Parathyroid adenoma (tissue), 2 donors: ENCODE measurements around the gene PRDX6.

ENCODE experiments used
- H2AFZ ChIP-seq: fragments of 300-600 bp; sonication (generic); one replicate; pipeline ENCODE4 v1.7.0; 2017; ENCODE audit warnings: antibody characterized with exemption, mild to moderate bottlenecking
- H3K27ac ChIP-seq: fragments of 300-600 bp; sonication (generic); one replicate; pipeline ENCODE4 v1.7.0; 2017
- H3K27me3 ChIP-seq: fragments of 300-600 bp; sonication (generic); one replicate; pipeline ENCODE4 v1.7.0; 2017; ENCODE audit warnings: low read length; ENCODE audit not compliant: control insufficient read depth, insufficient read depth
- H3K36me3 ChIP-seq: fragments of 300-600 bp; sonication (generic); one replicate; pipeline ENCODE4 v1.7.0; 2017; ENCODE audit warnings: low read length; ENCODE audit not compliant: control insufficient read depth, insufficient read depth
- H3K4me1 ChIP-seq: fragments of 300-600 bp; sonication (generic); one replicate; pipeline ENCODE4 v1.7.0; 2017; ENCODE audit warnings: control low read depth
- H3K4me2 ChIP-seq: fragments of 300-600 bp; sonication (generic); one replicate; pipeline ENCODE4 v1.7.0; 2017; ENCODE audit warnings: low read length
- H3K4me3 ChIP-seq: fragments of 300-600 bp; sonication (generic); one replicate; pipeline ENCODE4 v1.7.0; 2017; ENCODE audit warnings: low read depth, low read length
- H3K79me2 ChIP-seq: fragments of 300-600 bp; sonication (generic); one replicate; pipeline ENCODE4 v1.7.0; 2017; ENCODE audit warnings: control low read depth
- H3K9ac ChIP-seq: fragments of 300-600 bp; sonication (generic); one replicate; pipeline ENCODE4 v1.7.0; 2017; ENCODE audit warnings: mild to moderate bottlenecking
- H3K9me3 ChIP-seq: fragments of 300-600 bp; sonication (generic); one replicate; pipeline ENCODE4 v1.7.0; 2017; ENCODE audit warnings: low read length; ENCODE audit not compliant: control insufficient read depth
- TF ChIP-seq, protein P1 (sequence below): fragments of 300-600 bp; sonication (generic); IDR thresholded peaks from one replicate; pipeline ENCODE4 v1.7.0; 2017; ENCODE audit warnings: antibody characterized with exemption, mild to moderate bottlenecking
- donor health status: primary hyperparathyroidism.

The PRDX6 gene

DNA sequence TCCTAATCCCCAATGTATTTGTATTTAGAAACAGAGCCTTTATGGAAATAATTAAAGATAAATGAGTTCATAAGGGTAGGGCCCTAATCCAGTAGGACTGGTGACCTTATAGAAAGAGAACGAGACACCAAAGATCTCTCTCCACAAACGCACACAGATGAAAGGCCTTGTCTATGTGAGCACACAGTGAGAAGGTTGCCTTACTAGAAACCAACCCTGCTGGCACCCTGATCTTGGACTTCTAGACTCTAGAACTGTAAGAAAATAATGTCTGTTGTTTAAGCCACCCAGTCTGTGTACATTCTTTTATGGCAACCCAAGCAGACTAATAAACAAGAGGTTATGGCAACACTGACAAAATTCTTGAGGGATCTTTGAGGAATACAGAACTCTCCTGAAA is 44.8 kb upstream of the PRDX6 start:
- no peak overlapping the region for H3K4me2 ChIP-seq
- H3K79me2 ChIP-seq, result no peaks in the 10 kb centered on the region
- no peaks in the 10 kb centered on the region for H3K9me3 ChIP-seq
- H3K27me3 ChIP-seq, result no peaks in the 10 kb centered on the region
- H3K4me3 ChIP-seq, result no peak overlapping the region
- H2AFZ ChIP-seq, result no peak overlapping the region
- no peaks in the 10 kb centered on the region for H3K36me3 ChIP-seq
- TF ChIP-seq, protein P1, sequence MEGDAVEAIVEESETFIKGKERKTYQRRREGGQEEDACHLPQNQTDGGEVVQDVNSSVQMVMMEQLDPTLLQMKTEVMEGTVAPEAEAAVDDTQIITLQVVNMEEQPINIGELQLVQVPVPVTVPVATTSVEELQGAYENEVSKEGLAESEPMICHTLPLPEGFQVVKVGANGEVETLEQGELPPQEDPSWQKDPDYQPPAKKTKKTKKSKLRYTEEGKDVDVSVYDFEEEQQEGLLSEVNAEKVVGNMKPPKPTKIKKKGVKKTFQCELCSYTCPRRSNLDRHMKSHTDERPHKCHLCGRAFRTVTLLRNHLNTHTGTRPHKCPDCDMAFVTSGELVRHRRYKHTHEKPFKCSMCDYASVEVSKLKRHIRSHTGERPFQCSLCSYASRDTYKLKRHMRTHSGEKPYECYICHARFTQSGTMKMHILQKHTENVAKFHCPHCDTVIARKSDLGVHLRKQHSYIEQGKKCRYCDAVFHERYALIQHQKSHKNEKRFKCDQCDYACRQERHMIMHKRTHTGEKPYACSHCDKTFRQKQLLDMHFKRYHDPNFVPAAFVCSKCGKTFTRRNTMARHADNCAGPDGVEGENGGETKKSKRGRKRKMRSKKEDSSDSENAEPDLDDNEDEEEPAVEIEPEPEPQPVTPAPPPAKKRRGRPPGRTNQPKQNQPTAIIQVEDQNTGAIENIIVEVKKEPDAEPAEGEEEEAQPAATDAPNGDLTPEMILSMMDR, result no peak
- no peak overlapping the region for H3K27ac ChIP-seq
- H3K9ac ChIP-seq, result no peak overlapping the region
- H3K4me1 ChIP-seq, result no peaks in the 10 kb centered on the region

- Histone ChIP-seq H3K79me2 (no peaks in the 10 kb centered on the region), H3K9me3 (no peaks in the 10 kb centered on the region), H3K4me1 (no peaks in the 10 kb centered on the region), H3K4me3 (no peak overlapping the region), H3K27me3 (no peaks in the 10 kb centered on the region), H3K9ac (no peak overlapping the region), H3K36me3 (no peaks in the 10 kb centered on the region), H3K4me2 (no peak overlapping the region), H3K27ac (no peak overlapping the region), H2AFZ (no peak overlapping the region)
- TF ChIP-seq, protein P1, result no peak
These were observed 43.3 kb upstream of the PRDX6 start for GRCh38 chr1:173433751-173434326.

DNA sequence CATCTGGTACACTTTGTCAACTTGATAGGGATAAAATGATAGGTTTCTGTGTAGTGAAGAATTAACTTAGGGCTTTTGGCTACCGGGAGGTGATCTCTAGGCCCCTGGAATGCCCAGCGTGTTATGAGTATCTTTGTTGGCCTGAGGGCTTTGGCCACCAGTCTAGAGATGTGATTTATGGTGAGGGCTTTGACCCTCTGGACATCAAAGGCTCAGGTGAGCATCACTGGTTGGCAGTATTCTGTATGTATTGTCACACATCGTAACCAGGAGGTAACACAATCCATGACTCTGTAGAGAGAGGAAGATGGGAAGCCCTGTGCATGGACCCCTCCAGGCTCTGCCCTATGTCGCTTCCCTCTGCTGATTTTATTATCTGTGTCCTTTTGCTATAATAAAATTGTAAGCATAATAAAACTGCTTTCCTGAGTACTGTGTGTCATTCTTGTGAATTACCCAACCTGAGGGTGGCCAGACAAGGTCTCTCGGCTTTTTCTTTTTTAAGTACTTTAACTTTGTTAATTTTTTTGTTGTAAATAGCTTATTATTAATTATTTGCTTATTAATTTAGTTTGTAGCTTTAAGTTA is 40.2 kb upstream of the PRDX6 start:
- Histone ChIP-seq H3K36me3 (no peaks in the 10 kb centered on the region), H3K79me2 (no peaks in the 10 kb centered on the region), H3K4me1 (no peaks in the 10 kb centered on the region), H3K4me3 (no peak overlapping the region), H3K27me3 (no peaks in the 10 kb centered on the region), H3K27ac (no peak overlapping the region), H2AFZ (no peak overlapping the region), H3K9me3 (no peaks in the 10 kb centered on the region), H3K9ac (no peak overlapping the region), H3K4me2 (no peak overlapping the region)
- TF ChIP-seq, protein P1, result no peak

DNA sequence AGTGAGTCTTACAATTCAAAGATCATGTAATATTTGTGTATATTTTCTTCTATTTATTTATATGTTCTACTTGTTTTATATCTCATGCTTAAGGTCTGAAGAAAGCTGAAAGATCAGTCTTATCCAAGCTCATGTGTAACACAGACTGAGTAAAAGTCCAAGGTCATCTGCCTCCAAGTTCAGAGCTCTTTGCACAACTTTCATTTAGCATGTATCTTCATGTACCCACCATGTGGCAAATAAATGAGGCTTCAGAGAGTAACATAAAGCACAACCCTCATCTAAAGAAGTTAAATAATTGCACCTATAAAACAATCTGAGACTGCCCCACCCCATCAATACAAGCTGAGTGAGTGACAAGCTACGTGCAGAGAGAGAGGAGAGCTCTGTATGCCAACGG is 38.5 kb upstream of the PRDX6 start:
- H3K27me3 ChIP-seq, result no peaks in the 10 kb centered on the region
- no peaks in the 10 kb centered on the region for H3K4me1 ChIP-seq
- H3K4me2 ChIP-seq, result no peak overlapping the region
- H3K9ac ChIP-seq, result no peak overlapping the region
- H3K9me3 ChIP-seq, result no peaks in the 10 kb centered on the region
- H2AFZ ChIP-seq, result no peak overlapping the region
- H3K36me3 ChIP-seq, result no peaks in the 10 kb centered on the region
- H3K27ac ChIP-seq, result no peak overlapping the region
- H3K79me2 ChIP-seq, result no peaks in the 10 kb centered on the region
- H3K4me3 ChIP-seq, result no peak overlapping the region
- TF ChIP-seq, protein P1, result no peak

DNA sequence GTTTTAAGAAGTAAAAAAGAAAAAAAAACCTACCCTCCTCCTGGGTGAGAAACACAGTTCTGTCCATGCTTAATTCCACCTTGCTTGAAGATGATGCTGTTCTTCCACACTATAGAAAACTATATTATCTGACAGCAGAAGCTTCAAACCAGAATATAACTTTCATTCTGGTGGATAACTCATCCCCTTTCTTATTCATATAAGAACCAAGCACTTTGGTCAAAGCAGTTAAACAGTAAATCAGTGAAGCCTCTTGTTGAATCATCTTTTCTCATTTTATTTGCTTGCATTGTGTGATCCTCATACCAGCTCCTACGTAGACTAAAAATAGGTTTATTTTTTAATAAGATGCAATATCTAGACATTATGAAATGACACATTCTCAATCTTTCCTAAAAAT is 36.7 kb upstream of the PRDX6 start:
- Histone ChIP-seq H3K4me3 (no peak overlapping the region), H3K36me3 (no peaks in the 10 kb centered on the region), H3K4me2 (no peak overlapping the region), H3K9me3 (no peaks in the 10 kb centered on the region), H3K9ac (no peak overlapping the region), H2AFZ (no peak overlapping the region), H3K79me2 (no peaks in the 10 kb centered on the region), H3K27me3 (no peaks in the 10 kb centered on the region), H3K4me1 (no peaks in the 10 kb centered on the region), H3K27ac (no peak overlapping the region)
- TF ChIP-seq, protein P1, result no peak
